ENCODE results near the gene GOLGA3. TPM values are rescaled to one million over a fixed set of nuclear protein-coding genes. Genes with fewer than 3 reads are reported as not detected.
"Not testable (repeated sequence)": the region's sequence is repeated elsewhere in the genome, so short reads cannot be mapped to it uniquely, and the experiment has no call there.

GOLGA3 gene
- total RNA-seq, 2 donors from 2014 or later: 66.6 to 102 TPM

GRCh38 chr12:132761921-132762583, 66.6 kb downstream of the GOLGA3 start:
- intact Hi-C loops (cut with DNase I): no loop called here

GRCh38 chr12:132761032-132761920, 67.4 kb downstream of the GOLGA3 start, which contains the start of gene ANKLE2:
Gene ANKLE2 (minus strand): TSS chr12:132761832. CDS start chr12:132761798, 34 bp downstream.
- intact Hi-C loops (cut with DNase I): no loop called here
- DNase-seq (ENCODE audit: low spot score): peak; percentile 91

More at GRCh38 chr12:132761921-132762583, 66.6 kb downstream of the GOLGA3 start:
- peak; percentile 96 for DNase-seq (ENCODE audit: low spot score)

- intact Hi-C loops (cut with DNase I): no loop called here
Observed at GRCh38 chr12:132759359-132759758, 69.3 kb downstream of the GOLGA3 start.

DNA sequence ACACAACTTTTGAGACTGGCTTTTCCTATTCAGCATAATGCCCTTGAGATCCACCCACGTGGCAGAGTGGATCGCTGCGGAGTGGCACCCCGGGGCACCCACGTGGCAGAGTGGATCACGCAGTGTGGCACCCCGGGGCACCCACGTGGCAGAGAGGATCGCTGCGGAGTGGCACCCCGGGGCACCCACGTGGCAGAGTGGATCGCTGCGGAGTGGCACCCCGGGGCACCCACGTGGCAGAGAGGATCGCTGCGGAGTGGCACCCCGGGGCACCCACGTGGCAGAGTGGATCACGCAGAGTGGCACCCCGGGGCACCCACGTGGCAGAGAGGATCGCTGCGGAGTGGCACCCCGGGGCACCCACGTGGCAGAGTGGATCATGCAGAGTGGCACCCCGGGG, 69.8 kb downstream of the GOLGA3 start:
- intact Hi-C loops (cut with DNase I); DNase-seq (ENCODE audit: low spot score): not testable (repeated sequence)

More at GRCh38 chr12:132759359-132759758, 69.3 kb downstream of the GOLGA3 start:
- no peak for DNase-seq (ENCODE audit: low spot score)

- no peak for DNase-seq (ENCODE audit: low spot score)
- intact Hi-C loops (cut with DNase I): no loop called here
Observed at GRCh38 chr12:132754160-132754932, 74.3 kb downstream of the GOLGA3 start.

GRCh38 chr12:132753670-132754069, 75.0 kb downstream of the GOLGA3 start:
- DNase-seq (ENCODE audit: low spot score); intact Hi-C loops (cut with DNase I): not testable (repeated sequence)

- intact Hi-C loops (cut with DNase I): no loop called here
- DNase-seq (ENCODE audit: low spot score): no peak
Observed at GRCh38 chr12:132748319-132748718, 80.3 kb downstream of the GOLGA3 start.

GRCh38 chr12:132747896-132748295, 80.8 kb downstream of the GOLGA3 start:
- intact Hi-C loops (cut with DNase I): no loop called here
- DNase-seq (ENCODE audit: low spot score): no peak

DNA sequence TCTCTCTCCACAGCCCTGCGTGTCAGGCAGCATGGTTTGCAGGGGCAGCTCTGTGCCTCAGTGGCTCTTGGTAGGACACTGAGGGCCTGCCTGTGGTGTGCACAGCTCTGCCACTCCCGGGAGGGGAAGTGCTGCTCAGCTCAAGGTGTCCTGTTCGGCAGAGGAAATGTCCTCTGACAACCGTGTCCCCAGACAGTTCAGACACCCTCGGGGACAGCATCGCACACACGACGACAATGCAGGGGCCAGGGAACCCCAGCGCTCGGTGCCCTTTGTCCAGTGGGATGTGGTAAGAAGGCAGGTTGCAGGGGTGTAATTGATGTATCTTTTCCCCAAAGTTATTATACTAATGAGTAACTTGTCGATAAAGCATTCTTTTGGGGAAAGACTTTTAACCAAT, 81.3 kb downstream of the GOLGA3 start:
- DNase-seq (ENCODE audit: low spot score): no peak
- intact Hi-C loops (cut with DNase I): no loop called here

GRCh38 chr12:132746613-132747012, 82.1 kb downstream of the GOLGA3 start:
- no peak for DNase-seq (ENCODE audit: low spot score)
- intact Hi-C loops (cut with DNase I): no loop called here

GRCh38 chr12:132743831-132744230, 84.8 kb downstream of the GOLGA3 start:
- intact Hi-C loops (cut with DNase I): no loop called here
- no peak for DNase-seq (ENCODE audit: low spot score)

DNA sequence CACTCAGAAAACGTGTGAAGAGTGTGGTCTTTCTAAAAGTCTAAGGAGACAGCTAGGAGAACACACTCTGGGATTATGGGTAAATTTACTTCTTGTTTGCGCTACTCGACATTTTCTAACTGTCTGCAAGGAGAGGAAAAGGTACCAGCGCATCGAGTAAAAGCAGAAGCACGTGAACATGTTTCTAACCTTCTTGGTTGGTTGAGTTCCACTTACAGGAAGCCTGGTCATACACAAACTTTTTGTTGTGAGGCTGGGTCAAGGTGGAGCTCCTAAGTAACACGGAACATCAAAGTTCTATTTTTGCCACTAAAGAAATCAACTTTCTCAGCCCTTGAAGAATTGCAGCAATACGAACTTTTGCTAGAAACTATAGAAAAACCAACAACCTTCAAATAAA, 87.0 kb downstream of the GOLGA3 start:
- intact Hi-C loops (cut with DNase I): no loop called here
- no peak for DNase-seq (ENCODE audit: low spot score)

DNA sequence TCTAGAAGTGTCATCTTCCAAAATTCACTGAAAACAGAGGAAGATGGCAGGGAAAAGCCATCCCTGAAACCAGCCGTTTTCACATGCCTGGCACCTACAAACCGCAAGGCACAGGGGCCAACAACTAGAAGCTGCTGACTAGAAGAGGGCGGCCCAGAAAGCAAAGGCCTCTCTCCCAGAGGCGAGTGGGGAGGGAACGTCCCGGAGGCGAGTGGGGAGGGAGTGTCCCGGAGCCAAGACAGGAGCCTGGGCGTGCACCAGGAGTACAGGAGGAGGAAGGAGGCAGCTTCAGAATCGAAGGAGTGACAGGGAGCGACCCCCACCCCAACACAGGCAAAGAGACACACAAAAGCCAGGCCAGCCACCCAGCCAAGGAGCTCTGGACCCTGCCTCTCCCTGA, 88.0 kb downstream of the GOLGA3 start:
- DNase-seq (ENCODE audit: low spot score): no peak
- intact Hi-C loops (cut with DNase I): no loop called here

DNA sequence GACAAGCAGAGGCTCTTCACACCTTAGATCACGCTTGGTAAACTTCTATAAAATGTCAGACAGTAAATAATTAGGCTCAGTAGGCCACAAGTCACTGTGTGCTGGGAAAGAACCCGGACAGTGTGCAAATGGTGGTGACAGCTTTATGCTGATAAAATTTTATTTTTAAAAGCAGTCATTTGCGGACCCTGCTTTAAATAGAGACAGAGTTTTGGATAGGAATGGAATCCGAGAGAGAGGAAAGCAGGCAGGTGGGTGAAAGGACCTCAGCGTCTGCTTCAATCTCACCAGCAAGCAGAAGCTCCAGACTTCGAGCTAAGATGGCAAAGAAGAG, 88.4 kb downstream of the GOLGA3 start:
- intact Hi-C loops (cut with DNase I): no loop called here
- no peak for DNase-seq (ENCODE audit: low spot score)

DNA sequence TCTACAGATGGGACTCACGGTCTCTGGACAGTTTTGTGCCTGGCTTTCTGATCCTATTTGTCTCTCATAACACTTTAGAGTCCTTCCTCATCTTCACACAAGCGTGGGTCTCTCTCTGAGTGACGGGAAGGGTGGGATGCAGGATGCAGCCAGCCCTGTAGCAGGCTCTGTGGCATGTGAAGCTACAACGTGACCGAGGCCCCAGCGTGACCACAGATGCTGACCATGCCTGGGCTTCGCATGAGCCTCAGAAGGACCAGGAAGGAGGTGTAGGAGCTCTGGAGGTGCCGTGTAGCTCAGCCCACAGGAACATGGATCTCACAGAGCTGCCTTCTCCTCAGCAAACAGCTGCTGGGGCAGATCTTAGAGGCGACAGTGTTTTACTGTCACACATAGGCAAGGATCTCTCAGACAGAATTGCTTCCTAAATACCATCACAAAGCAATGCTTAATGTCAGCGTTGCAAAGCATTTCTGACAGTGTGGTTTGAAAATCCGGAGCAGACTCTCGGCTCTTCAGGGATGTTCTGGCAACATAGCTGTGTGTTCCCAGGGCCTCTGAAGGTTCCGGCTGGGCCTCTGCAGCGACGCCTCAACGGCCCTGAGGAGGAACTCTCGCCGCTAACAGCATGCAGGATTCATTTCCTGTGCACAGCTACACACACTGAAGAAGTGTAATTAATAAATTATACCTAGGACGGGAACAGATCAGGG, 88.9 kb downstream of the GOLGA3 start:
- intact Hi-C loops (cut with DNase I): no loop called here
- no peak for DNase-seq (ENCODE audit: low spot score)

GRCh38 chr12:132736913-132737312, 91.8 kb downstream of the GOLGA3 start:
- intact Hi-C loops (cut with DNase I): no loop called here
- no peak for DNase-seq (ENCODE audit: low spot score)

DNA sequence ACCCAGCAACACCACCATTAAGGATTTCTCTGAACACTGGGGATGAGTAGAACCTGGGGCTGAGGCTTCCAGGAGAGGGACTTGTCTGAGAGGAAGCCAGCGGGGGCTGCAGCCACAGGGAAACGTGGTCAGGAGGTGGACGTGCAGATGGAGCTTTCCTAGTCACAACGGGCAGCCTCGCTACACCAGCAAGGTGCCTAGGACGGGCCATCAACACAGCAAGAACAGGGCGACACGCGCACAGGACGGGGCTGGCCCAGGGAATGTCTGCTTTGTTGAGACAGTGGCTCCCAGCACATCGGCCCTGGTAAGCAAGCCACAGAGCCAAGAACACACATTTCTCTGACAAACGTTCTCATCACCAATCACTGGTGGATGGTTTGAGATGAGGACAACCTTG, 92.3 kb downstream of the GOLGA3 start:
- DNase-seq (ENCODE audit: low spot score): no peak
- intact Hi-C loops (cut with DNase I): no loop called here

DNA sequence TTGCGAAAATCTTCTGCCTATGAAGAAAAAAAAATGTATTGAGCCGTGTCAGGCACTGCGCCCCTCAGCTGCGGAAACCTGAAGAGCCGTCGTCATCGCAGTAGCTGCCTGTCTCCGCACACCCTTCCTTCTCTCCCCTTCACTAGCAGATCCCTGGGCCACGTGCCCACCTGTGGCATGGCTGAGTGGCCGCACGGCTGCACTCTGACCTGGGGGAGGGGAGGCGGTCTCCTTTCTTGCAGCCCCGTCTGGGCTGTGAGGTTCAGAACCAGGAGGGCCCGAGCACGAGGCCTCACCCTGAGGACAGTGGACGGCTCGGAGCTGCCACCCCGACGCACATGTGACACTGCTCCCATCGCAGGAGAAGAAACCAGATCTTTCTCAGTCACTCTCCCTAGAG, 93.2 kb downstream of the GOLGA3 start:
- no peak for DNase-seq (ENCODE audit: low spot score)
- intact Hi-C loops (cut with DNase I): no loop called here

DNA sequence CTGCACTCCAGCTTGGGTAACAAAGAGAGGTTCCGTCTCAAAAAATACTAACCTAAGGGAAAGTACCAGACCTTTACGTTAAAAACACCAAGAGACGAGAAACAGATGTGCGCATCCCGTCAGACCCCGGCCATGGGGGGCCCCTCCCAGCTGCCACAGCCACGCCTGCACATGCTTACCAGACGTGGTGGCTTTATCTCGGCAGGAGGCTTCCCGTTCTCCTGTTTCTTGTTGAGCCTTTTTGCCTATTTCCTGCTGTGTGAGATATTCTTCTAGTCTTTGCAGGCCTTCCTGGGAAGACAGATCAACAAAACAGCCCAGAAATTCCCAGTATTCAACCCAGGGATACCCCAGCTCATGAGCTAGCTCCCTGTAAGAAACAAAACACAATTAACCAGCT, 94.5 kb downstream of the GOLGA3 start:
- DNase-seq (ENCODE audit: low spot score): no peak
- intact Hi-C loops (cut with DNase I): no loop called here
